Hematopoietic multipotent progenitor cell treated with erythropoietin and hydrocortisone succinate and interleukin-3 and kit ligand, for 17 days (in vitro differentiated cells): ENCODE results near the gene NXPE2.
"Not testable (repeated sequence)": the region's sequence is repeated elsewhere in the genome, so short reads cannot be mapped to it uniquely, and the experiment has no call there.

Experiments used
- DNase-seq: peaks from one replicate; pipeline ENCODE4 v3.0.0-alpha.2; 2015; ENCODE audit warnings: low spot score

The NXPE2 gene

GRCh38 chr11:114678125-114679036, at the start of gene NXPE2:
Gene NXPE2 (plus strand): TSS chr11:114678527. CDS start chr11:114678576, 49 bp downstream.
- no peak for DNase-seq

GRCh38 chr11:114631445-114631965, 46.8 kb upstream of the NXPE2 start:
- not testable (repeated sequence) for DNase-seq

GRCh38 chr11:114639440-114639839, 38.9 kb upstream of the NXPE2 start:
- DNase-seq = not testable (repeated sequence)

- DNase-seq = no peak
These were observed 27.7 kb upstream of the NXPE2 start for GRCh38 chr11:114650661-114651060.

- DNase-seq = no peak
These were observed 27.1 kb upstream of the NXPE2 start for GRCh38 chr11:114651145-114651718.

- no peak for DNase-seq
These were observed 25.2 kb upstream of the NXPE2 start for GRCh38 chr11:114653148-114653547.

GRCh38 chr11:114664641-114665040, 13.7 kb upstream of the NXPE2 start:
- DNase-seq = no peak

- DNase-seq = no peak
These were observed 11.6 kb upstream of the NXPE2 start for GRCh38 chr11:114666760-114667159.

GRCh38 chr11:114668109-114668508, 10.2 kb upstream of the NXPE2 start:
- no peak for DNase-seq

- no peak for DNase-seq
These were observed 4.7 kb upstream of the NXPE2 start for GRCh38 chr11:114673661-114674060.

GRCh38 chr11:114679505-114679904, 1.2 kb downstream of the NXPE2 start:
- DNase-seq = no peak

GRCh38 chr11:114683007-114683406, 4.7 kb downstream of the NXPE2 start:
- no peak for DNase-seq

- no peak for DNase-seq
These were observed 6.3 kb downstream of the NXPE2 start for GRCh38 chr11:114684636-114685035.

- DNase-seq = no peak
These were observed 6.8 kb downstream of the NXPE2 start for GRCh38 chr11:114685097-114685496.

GRCh38 chr11:114705280-114706024, 27.1 kb downstream of the NXPE2 start:
- no peak for DNase-seq

- no peak for DNase-seq
These were observed 31.6 kb downstream of the NXPE2 start for GRCh38 chr11:114709960-114710359.

GRCh38 chr11:114713756-114714155, 35.4 kb downstream of the NXPE2 start:
- DNase-seq = no peak

- no peak for DNase-seq
These were observed 41.2 kb downstream of the NXPE2 start for GRCh38 chr11:114719562-114719961.

- no peak for DNase-seq
These were observed 46.7 kb downstream of the NXPE2 start for GRCh38 chr11:114724916-114725524.

- DNase-seq = no peak
These were observed 47.3 kb downstream of the NXPE2 start for GRCh38 chr11:114725623-114726022.

- no peak for DNase-seq
These were observed 58.5 kb downstream of the NXPE2 start for GRCh38 chr11:114736806-114737205.

GRCh38 chr11:114738954-114739353, 60.6 kb downstream of the NXPE2 start:
- peak; percentile 10 for DNase-seq
